ENCODE measurements around the gene L1CAM.

DNA sequence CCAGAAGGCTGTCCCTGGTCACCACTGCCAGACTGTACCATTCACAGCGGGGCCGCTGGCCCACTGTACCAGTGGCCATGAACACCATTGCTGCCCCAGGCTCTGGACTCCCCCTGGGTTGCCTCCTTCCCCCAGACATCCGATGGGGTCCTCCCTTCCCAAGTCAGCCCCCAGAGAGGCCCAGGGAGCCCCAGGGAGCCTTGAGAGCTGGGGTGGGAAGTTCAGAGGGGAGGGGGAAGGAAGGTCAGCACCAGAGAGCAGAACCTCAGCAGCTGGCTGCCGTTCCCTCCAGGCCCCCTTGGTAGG, 40.5 kb upstream of the L1CAM start:
- TF ChIP-seq CTCF (IDR thresholded peaks at IDR 0.05; ENCODE audit: low read depth, low read length) = no peak
- no peak for TF ChIP-seq EZH2phosphoT487 (IDR thresholded peaks at IDR 0.05; ENCODE audit: low read depth)
